Measurements from ENCODE around the gene MAP3K2. TPM values are rescaled to one million over a fixed set of nuclear protein-coding genes. Genes with fewer than 3 reads are reported as not detected.

Gene MAP3K2
- polyA plus RNA-seq, 1 donor from 2014 or later: 37.0 TPM

GRCh38 chr2:127275356-127275755, 112.4 kb downstream of the MAP3K2 start:
- Histone ChIP-seq H3F3A (ENCODE audit: insufficient read depth, low read length, poor library complexity, severe bottlenecking) (no peaks in the 10 kb centered on the region), H3K27me3 (ENCODE audit: insufficient read depth, low read depth, low read length) (no peaks in the 10 kb centered on the region), H2AFZ (ENCODE audit: low read depth, low read length) (no peak overlapping the region), H3K4me3 (ENCODE audit: low read length) (no peak overlapping the region), H4K20me1 (ENCODE audit: insufficient read depth) (no peaks in the 10 kb centered on the region), H3K9ac (ENCODE audit: low read length) (no peak overlapping the region), H3K9me2 (ENCODE audit: insufficient read depth, low read length) (no peaks in the 10 kb centered on the region), H3K27ac (ENCODE audit: low read length) (no peak overlapping the region), H3K9me3 (ENCODE audit: low read length) (no peaks in the 10 kb centered on the region), H3K4me2 (ENCODE audit: low read length) (no peak overlapping the region), H3K79me2 (replicated peaks; ENCODE audit: insufficient read depth, low read length) (no peaks in the 10 kb centered on the region), H3K36me3 (ENCODE audit: insufficient read depth, low read length) (peaks cover 9% of the 10 kb centered on the region)
- no peak for TF ChIP-seq EP300 (conservative IDR thresholded peaks at IDR 0.05; ENCODE audit: poor library complexity, severe bottlenecking)
- TF ChIP-seq REST (IDR thresholded peaks at IDR 0.05; ENCODE audit: borderline replicate concordance): no peak
- no peak for TF ChIP-seq TAF1 (IDR thresholded peaks at IDR 0.05; ENCODE audit: low read depth)
- no peak for TF ChIP-seq SMC3 (conservative IDR thresholded peaks at IDR 0.05; ENCODE audit: poor library complexity)
- TF ChIP-seq POLR2AphosphoS5 (IDR thresholded peaks at IDR 0.05): no peak
- TF ChIP-seq MXI1 (conservative IDR thresholded peaks at IDR 0.05; ENCODE audit: poor library complexity, severe bottlenecking): no peak
- no peak for TF ChIP-seq RAD21 (conservative IDR thresholded peaks at IDR 0.05)
- TF ChIP-seq EZH2 (IDR thresholded peaks at IDR 0.05; ENCODE audit: borderline replicate concordance, insufficient read depth, low read length, poor library complexity, severe bottlenecking): no peak
- TF ChIP-seq, protein P1, sequence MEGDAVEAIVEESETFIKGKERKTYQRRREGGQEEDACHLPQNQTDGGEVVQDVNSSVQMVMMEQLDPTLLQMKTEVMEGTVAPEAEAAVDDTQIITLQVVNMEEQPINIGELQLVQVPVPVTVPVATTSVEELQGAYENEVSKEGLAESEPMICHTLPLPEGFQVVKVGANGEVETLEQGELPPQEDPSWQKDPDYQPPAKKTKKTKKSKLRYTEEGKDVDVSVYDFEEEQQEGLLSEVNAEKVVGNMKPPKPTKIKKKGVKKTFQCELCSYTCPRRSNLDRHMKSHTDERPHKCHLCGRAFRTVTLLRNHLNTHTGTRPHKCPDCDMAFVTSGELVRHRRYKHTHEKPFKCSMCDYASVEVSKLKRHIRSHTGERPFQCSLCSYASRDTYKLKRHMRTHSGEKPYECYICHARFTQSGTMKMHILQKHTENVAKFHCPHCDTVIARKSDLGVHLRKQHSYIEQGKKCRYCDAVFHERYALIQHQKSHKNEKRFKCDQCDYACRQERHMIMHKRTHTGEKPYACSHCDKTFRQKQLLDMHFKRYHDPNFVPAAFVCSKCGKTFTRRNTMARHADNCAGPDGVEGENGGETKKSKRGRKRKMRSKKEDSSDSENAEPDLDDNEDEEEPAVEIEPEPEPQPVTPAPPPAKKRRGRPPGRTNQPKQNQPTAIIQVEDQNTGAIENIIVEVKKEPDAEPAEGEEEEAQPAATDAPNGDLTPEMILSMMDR (IDR thresholded peaks at IDR 0.05; ENCODE audit: poor library complexity, severe bottlenecking): no peak

DNA sequence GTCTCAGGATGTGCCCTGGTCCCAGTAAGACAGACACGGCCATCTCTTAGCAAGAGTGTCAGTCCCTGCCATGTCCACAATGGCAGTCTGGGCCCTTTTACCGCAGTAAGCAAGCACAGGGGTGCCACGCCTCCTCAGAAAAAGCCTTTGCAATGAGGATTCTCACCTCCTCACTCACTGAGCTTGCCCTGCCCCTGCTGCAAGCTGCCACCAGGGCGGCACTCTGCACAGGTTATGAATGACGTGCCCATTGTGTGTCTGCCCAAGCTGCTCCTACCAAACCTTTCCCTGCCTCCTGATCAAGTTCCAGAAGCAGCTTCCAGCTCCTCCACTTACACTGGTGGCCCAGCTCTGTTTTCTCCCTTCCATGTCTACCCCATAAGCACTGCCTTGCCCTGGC, 117.1 kb downstream of the MAP3K2 start:
- Histone ChIP-seq H3K9ac (ENCODE audit: low read length) (no peak overlapping the region), H3K9me3 (ENCODE audit: low read length) (no peaks in the 10 kb centered on the region), H4K20me1 (ENCODE audit: insufficient read depth) (no peaks in the 10 kb centered on the region), H3K27ac (ENCODE audit: low read length) (no peak overlapping the region), H2AFZ (ENCODE audit: low read depth, low read length) (no peak overlapping the region), H3K79me2 (replicated peaks; ENCODE audit: insufficient read depth, low read length) (no peaks in the 10 kb centered on the region), H3K36me3 (ENCODE audit: insufficient read depth, low read length) (peaks cover 12% of the 10 kb centered on the region), H3F3A (ENCODE audit: insufficient read depth, low read length, poor library complexity, severe bottlenecking) (no peaks in the 10 kb centered on the region), H3K27me3 (ENCODE audit: insufficient read depth, low read depth, low read length) (no peaks in the 10 kb centered on the region), H3K9me2 (ENCODE audit: insufficient read depth, low read length) (no peaks in the 10 kb centered on the region), H3K4me2 (ENCODE audit: low read length) (no peak overlapping the region), H3K4me3 (ENCODE audit: low read length) (no peak overlapping the region)
- TF ChIP-seq EZH2 (IDR thresholded peaks at IDR 0.05; ENCODE audit: borderline replicate concordance, insufficient read depth, low read length, poor library complexity, severe bottlenecking): no peak
- no peak for TF ChIP-seq EP300 (conservative IDR thresholded peaks at IDR 0.05; ENCODE audit: poor library complexity, severe bottlenecking)
- TF ChIP-seq TAF1 (IDR thresholded peaks at IDR 0.05; ENCODE audit: low read depth): no peak
- TF ChIP-seq POLR2AphosphoS5 (IDR thresholded peaks at IDR 0.05): no peak
- TF ChIP-seq MXI1 (conservative IDR thresholded peaks at IDR 0.05; ENCODE audit: poor library complexity, severe bottlenecking): no peak
- TF ChIP-seq REST (IDR thresholded peaks at IDR 0.05; ENCODE audit: borderline replicate concordance): no peak
- TF ChIP-seq RAD21 (conservative IDR thresholded peaks at IDR 0.05): no peak
- TF ChIP-seq, protein P1 (IDR thresholded peaks at IDR 0.05; ENCODE audit: poor library complexity, severe bottlenecking): no peak
- TF ChIP-seq SMC3 (conservative IDR thresholded peaks at IDR 0.05; ENCODE audit: poor library complexity): no peak
